ENCODE measurements around the gene HKDC1.

Gene HKDC1

DNA sequence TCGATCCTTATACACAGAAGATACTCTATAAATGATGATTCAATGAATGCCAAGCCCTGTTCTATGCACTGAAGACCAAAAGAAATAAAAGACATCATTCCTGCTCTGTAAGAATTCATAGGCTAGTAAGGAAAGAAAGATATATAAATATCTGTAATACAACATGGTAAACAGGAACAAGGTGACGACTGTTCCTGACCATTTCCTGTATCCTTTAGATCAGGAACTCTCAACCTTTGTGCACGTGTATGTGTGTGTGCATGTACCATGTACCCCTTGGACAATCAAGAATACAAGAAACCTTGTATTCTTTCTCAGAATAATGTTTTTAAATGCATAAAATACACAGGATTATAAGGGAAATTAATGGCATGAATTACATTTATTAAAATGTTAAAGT is 50.9 kb downstream of the HKDC1 start:
- TF ChIP-seq TAF1 (IDR thresholded peaks at IDR 0.05; ENCODE audit: borderline replicate concordance, insufficient read depth, low read length) (no peak), SIN3A (IDR thresholded peaks at IDR 0.05; ENCODE audit: borderline replicate concordance, insufficient read depth, low read length) (no peak), FOXP2 (optimal IDR thresholded peaks at IDR 0.05; ENCODE audit: borderline replicate concordance, extremely low read depth, extremely low read length, insufficient read depth) (no peak)

DNA sequence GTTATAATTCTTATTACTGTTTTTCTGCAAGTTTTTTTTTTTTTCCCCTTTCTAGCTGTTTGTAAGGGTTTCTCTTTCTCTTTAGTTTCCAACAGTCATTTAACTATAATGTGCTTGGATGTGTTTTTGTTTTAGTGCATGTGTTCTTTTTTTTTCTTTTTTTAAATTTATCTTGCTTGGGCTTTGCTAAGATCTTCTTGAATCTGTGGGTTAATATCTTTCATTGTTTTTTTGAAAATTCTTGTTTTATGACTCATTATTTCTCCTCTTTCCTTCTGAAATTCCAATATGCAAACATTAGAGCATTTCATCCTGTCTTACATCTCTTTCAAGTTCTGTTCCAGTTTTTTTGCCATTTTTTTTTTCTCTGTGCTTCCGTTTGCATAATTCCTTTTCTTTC is 52.5 kb downstream of the HKDC1 start:
- TF ChIP-seq, protein P1, sequence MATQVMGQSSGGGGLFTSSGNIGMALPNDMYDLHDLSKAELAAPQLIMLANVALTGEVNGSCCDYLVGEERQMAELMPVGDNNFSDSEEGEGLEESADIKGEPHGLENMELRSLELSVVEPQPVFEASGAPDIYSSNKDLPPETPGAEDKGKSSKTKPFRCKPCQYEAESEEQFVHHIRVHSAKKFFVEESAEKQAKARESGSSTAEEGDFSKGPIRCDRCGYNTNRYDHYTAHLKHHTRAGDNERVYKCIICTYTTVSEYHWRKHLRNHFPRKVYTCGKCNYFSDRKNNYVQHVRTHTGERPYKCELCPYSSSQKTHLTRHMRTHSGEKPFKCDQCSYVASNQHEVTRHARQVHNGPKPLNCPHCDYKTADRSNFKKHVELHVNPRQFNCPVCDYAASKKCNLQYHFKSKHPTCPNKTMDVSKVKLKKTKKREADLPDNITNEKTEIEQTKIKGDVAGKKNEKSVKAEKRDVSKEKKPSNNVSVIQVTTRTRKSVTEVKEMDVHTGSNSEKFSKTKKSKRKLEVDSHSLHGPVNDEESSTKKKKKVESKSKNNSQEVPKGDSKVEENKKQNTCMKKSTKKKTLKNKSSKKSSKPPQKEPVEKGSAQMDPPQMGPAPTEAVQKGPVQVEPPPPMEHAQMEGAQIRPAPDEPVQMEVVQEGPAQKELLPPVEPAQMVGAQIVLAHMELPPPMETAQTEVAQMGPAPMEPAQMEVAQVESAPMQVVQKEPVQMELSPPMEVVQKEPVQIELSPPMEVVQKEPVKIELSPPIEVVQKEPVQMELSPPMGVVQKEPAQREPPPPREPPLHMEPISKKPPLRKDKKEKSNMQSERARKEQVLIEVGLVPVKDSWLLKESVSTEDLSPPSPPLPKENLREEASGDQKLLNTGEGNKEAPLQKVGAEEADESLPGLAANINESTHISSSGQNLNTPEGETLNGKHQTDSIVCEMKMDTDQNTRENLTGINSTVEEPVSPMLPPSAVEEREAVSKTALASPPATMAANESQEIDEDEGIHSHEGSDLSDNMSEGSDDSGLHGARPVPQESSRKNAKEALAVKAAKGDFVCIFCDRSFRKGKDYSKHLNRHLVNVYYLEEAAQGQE (IDR thresholded peaks at IDR 0.05; ENCODE audit: insufficient read depth in 1 of 2, low read depth in 2 of 2, low read length in 2 of 2) = no peak
- TF ChIP-seq FOXP2 (optimal IDR thresholded peaks at IDR 0.05; ENCODE audit: borderline replicate concordance, extremely low read depth, extremely low read length, insufficient read depth) (no peak), TAF1 (IDR thresholded peaks at IDR 0.05; ENCODE audit: borderline replicate concordance, insufficient read depth, low read length) (no peak), POLR2AphosphoS5 (IDR thresholded peaks at IDR 0.05; ENCODE audit: low read depth, low read length) (no peak), SIN3A (IDR thresholded peaks at IDR 0.05; ENCODE audit: borderline replicate concordance, insufficient read depth, low read length) (no peak)

DNA sequence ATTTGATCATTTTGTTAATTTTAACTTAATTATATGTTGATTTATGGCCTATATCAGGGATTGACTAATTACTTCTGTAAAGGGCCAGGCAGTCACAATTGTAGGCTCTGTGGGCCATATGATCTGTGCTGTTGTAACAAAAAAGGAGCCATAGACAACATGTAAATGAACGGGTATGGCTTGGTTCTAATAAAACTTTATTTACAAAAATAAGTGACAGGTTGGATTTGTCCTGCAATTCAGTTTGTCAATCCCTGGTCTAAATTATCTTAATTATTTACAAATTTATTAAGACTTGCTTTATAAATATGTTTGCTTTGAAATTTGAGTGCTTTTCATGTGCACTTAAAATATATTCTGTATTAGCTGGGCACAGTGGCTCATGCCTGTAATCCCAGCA is 55.3 kb downstream of the HKDC1 start:
- no peak for TF ChIP-seq FOXP2 (optimal IDR thresholded peaks at IDR 0.05; ENCODE audit: borderline replicate concordance, extremely low read depth, extremely low read length, insufficient read depth)
- TF ChIP-seq POLR2AphosphoS5 (IDR thresholded peaks at IDR 0.05; ENCODE audit: low read depth, low read length) = no peak
- TF ChIP-seq, protein P1 (IDR thresholded peaks at IDR 0.05; ENCODE audit: insufficient read depth in 1 of 2, low read depth in 2 of 2, low read length in 2 of 2) = no peak
- no peak for TF ChIP-seq TAF1 (IDR thresholded peaks at IDR 0.05; ENCODE audit: borderline replicate concordance, insufficient read depth, low read length)
- TF ChIP-seq SIN3A (IDR thresholded peaks at IDR 0.05; ENCODE audit: borderline replicate concordance, insufficient read depth, low read length) = no peak

DNA sequence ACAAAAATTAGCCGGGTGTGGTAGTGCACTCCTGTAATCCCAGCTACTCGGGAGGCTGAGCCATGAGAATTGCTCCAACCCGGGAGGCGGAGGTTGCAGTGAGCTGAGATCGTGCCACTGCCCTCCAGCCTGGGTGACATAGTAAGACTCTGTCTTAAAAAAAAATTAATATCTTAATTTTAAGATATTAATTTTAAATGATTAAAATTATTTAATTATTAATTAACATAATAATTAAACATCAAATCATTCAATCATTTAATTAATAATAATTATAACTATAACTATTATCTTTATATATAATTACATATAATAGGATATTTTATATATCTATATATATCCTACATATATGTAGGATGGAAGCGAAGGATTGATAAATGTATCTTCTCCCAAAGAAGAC is 56.4 kb downstream of the HKDC1 start:
- TF ChIP-seq TAF1 (IDR thresholded peaks at IDR 0.05; ENCODE audit: borderline replicate concordance, insufficient read depth, low read length) (no peak), SIN3A (IDR thresholded peaks at IDR 0.05; ENCODE audit: borderline replicate concordance, insufficient read depth, low read length) (no peak), POLR2AphosphoS5 (IDR thresholded peaks at IDR 0.05; ENCODE audit: low read depth, low read length) (no peak), FOXP2 (optimal IDR thresholded peaks at IDR 0.05; ENCODE audit: borderline replicate concordance, extremely low read depth, extremely low read length, insufficient read depth) (no peak)
- TF ChIP-seq, protein P1 (IDR thresholded peaks at IDR 0.05; ENCODE audit: insufficient read depth in 1 of 2, low read depth in 2 of 2, low read length in 2 of 2) = no peak

DNA sequence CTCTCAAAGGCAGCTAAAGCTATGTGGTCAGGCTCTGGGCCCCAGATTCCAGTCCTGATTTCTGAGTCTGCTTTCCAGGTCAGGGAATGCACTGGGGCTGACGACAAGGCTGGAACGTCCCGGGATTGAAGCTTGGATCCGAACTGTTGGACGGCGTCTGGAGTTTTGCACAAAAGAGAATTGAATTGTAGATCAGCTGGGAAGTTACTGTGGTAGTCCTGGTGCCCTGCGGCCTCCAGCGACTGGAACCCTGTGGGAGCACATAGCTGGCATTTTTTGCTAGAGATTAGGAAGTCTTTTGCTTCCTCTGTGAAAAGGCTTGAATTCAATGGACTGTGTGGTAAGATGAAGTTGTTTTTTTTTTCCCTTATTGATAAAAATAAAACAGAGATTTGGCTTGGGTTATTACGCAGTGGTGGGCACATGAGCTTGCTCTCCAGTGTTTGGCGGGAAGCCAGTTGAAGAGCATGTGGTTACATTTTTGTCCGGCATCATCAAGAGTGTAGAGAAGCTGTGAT is 58.4 kb downstream of the HKDC1 start, which contains the start of gene HK1:
HK1 (plus strand) TSS at position 51 of the 518 bp plus-strand sequence.
- TF ChIP-seq POLR2AphosphoS5 (IDR thresholded peaks at IDR 0.05; ENCODE audit: low read depth, low read length) = no peak
- TF ChIP-seq, protein P1 (IDR thresholded peaks at IDR 0.05; ENCODE audit: insufficient read depth in 1 of 2, low read depth in 2 of 2, low read length in 2 of 2) = no peak
- TF ChIP-seq TAF1 (IDR thresholded peaks at IDR 0.05; ENCODE audit: borderline replicate concordance, insufficient read depth, low read length) = no peak
- no peak for TF ChIP-seq SIN3A (IDR thresholded peaks at IDR 0.05; ENCODE audit: borderline replicate concordance, insufficient read depth, low read length)
- no peak for TF ChIP-seq FOXP2 (optimal IDR thresholded peaks at IDR 0.05; ENCODE audit: borderline replicate concordance, extremely low read depth, extremely low read length, insufficient read depth)

Measured in PFSK-1 (cell line).